Activated CD8-positive, alpha-beta memory T cell treated with anti-CD3 and anti-CD28 coated beads, Interleukin-2, amount 50 U/mL, for 24 hours (primary cell): ENCODE results near the gene CHST12.
"Not testable (repeated sequence)": the region's sequence is repeated elsewhere in the genome, so short reads cannot be mapped to it uniquely, and the experiment has no call there.

ENCODE experiments used
- DNase-seq: peaks from one replicate; pipeline ENCODE4 v3.0.0-alpha.2; 2020; ENCODE audit errors: extremely low read depth

CHST12 gene

GRCh38 chr7:2460641-2461040 is 57.2 kb downstream of the CHST12 start:
- DNase-seq = no peak

DNA sequence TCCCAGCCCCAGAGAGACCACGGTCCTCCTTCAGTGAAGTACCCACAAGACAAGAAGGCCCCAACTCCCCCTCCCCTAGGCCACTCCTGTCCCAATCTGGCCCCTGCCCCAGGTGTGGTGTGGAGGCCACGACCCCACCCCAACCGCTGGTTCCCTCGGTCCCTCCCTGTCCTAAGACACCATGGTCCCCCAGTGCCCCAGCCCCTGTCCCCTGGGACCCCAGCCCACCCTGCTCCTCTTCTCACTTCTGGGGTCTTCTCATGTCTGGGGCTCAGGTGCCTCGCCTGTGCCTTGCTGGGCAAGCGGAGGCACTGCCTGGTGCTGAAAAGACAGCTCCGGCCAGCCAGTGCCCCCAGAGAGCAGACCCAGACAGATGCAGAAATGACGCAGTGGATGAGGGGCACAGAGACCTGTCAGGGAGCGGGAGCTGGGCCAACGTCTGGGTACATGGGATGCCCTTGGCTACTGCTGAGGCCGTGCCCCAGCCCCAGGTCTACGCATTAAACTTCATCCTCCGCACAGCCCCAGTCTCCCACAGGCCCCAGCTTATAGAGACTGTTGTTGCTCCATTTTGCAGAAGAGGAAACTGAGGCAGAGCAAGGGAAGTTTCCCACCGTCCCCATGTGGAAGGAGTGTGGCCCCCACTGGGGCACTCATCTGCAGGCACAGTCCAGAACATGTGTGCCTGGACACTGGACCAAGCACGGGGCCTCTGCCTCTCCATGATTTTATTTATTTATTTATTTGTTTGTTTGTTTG is 58.0 kb downstream of the CHST12 start:
- no peak for DNase-seq

DNA sequence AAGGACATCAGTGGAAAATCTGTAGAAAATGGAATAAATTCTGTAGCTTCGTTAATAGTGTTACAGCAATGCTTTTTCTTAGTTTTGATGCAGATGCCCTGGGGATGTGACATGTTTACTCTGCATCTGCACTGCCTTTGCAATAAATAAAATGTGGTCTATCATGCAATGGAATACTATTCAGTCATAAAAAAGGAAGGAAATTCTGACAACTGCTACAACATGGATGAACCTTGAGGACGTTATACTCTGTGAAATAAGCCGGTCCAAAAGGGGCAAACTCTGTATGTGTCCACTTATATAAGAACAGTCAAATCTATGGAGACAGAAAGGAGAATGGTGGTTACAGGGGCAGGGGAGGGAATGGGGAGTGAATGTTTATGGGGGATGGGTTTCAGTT is 59.3 kb downstream of the CHST12 start:
- DNase-seq = no peak

- DNase-seq = no peak
Measured at GRCh38 chr7:2465928-2466327, 62.5 kb downstream of the CHST12 start.

DNA sequence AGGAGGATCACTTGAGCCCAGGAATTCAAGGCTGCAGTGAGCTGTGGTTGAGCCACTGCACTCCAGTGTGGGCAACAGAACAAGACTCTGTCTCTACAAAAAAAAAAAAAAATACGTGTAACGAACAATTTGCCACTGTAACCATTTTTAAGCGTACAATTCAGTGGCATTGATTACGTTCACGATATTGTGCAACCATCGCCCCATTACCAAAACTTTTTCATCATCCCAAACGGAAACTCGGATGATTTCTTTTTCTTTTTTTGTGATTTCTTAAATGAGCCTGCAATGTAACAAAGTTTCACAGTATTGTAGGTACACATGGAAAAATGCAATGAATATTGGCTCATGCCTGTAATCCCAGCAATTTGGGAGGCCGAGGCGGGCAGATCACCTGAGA is 63.3 kb downstream of the CHST12 start:
- DNase-seq = no peak

DNA sequence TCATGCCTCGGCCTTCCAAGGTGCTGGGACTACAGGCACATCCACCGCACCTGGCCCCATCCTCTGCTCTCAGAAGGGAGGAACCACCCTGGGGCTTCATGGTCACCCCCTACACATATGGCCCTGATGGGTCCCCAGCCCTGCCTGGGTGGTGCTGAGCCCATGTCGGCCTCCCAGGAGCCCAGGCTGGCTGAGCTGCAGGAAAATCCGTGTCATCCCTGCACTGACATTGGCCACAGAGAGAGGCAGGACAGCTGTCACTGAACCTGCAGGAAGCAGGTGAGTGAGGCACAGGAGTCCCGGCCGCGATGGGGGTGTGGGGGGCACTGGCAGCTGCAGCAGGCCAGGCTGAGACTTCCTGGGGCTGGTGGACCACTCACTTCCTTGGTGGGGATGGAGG is 64.8 kb downstream of the CHST12 start:
- no peak for DNase-seq

- DNase-seq = not testable (repeated sequence)
Measured at GRCh38 chr7:2469460-2470203, 66.2 kb downstream of the CHST12 start.

GRCh38 chr7:2470204-2471021 is 67.0 kb downstream of the CHST12 start:
- no peak for DNase-seq

- DNase-seq = no peak
Measured at GRCh38 chr7:2471022-2471329, 67.6 kb downstream of the CHST12 start.

DNA sequence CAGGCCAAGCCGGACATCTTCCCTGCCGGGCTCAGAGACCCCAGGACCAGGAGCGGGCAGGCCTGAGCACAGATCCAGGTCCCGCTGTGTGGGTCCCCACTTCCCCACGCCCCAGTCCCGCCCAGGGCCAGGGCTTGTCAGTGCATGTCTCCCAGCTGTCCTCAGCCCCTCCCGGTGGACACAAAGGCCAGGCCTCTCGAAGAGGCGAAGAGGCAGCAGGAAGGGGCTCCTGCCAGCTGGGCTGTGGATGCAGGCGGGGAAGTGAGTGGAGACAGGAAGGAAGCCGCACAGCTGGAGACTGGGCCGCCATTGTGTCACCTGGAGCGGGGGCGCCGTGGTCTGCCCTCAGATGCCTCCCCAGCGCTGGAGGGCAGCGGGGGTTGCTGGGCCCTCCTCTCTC is 68.0 kb downstream of the CHST12 start:
- DNase-seq = no peak

GRCh38 chr7:2472739-2473138 is 69.3 kb downstream of the CHST12 start:
- DNase-seq = no peak

- DNase-seq = no peak
Measured at GRCh38 chr7:2473496-2474180, 70.2 kb downstream of the CHST12 start.

DNA sequence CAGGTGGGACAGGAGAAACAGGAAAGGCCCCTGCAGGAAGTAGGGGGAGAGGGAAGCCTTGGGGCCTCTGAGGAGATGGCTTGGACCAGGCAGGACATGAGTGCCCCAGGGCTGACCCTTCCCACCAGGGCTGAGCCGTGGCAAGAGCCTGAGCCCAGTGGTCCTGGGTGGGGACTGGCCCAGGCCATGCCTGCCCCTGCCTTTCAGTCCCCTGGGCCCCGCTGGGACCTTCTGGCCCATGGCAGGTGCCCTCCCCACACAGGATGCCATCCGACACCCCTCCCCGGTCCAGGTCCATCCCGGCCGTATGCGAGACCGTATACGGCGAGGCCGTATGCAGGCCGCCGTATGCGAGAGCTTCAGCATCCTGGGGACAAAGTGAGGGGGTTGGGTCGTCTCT is 70.8 kb downstream of the CHST12 start:
- no peak for DNase-seq

- DNase-seq = no peak
Measured at GRCh38 chr7:2474813-2475677, 71.6 kb downstream of the CHST12 start.

DNA sequence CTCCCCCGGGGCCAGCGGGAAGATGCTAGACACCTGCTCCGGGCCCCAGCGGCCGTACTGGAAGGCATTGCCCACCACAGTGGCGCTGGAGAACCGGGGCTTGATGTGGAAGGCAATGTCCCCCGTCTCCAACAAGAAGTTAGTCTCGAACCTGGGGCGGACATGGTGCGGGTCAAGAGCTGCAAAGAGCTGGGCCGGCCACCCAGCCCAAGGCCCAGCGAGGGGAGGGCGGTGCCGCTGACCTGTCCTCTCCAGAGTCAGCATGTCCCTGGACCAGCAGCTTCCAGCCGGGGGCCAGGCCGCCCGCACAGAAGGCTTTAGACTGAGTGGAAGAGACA is 72.2 kb downstream of the CHST12 start:
- no peak for DNase-seq

- DNase-seq = no peak
Measured at GRCh38 chr7:2476298-2476697, 72.9 kb downstream of the CHST12 start, which contains the start of gene GRIFIN. Gene GRIFIN, minus strand, starts transcription at chr7:2476398. Its CDS starts 15 bp downstream, at chr7:2476383.

DNA sequence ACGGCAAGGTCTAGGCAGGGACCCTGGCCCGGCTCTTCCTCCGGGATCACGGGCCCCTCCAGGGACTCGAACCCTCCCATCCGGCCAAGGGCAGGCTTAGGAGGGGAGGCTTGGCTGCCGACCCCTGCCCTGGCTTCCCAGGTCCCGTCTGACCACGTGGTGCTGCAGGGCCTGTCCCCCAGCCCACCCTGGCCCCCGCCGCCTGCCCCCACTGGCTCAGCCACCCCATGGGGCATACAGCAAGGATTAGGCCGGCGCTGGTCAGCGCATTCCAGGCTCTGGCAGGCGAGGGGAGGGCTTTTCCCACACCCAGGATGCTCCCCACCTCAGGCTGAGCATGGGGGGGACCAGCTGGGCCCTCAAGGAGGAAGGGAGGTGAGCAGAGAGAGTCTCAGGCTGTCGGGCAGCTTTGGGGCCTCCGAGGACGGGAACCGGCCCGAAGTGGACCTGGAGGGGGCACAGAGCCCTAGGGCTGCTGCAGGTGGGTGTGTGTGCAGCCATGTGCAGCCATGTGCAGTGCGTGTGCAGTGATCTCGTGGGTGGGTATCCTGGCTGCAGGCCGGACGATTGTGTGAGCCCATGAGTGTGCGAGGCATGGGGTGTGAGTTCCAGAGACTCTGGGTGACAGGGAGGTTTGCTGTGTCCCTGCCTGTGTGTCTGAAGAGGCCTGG is 73.5 kb downstream of the CHST12 start:
- no peak for DNase-seq

DNA sequence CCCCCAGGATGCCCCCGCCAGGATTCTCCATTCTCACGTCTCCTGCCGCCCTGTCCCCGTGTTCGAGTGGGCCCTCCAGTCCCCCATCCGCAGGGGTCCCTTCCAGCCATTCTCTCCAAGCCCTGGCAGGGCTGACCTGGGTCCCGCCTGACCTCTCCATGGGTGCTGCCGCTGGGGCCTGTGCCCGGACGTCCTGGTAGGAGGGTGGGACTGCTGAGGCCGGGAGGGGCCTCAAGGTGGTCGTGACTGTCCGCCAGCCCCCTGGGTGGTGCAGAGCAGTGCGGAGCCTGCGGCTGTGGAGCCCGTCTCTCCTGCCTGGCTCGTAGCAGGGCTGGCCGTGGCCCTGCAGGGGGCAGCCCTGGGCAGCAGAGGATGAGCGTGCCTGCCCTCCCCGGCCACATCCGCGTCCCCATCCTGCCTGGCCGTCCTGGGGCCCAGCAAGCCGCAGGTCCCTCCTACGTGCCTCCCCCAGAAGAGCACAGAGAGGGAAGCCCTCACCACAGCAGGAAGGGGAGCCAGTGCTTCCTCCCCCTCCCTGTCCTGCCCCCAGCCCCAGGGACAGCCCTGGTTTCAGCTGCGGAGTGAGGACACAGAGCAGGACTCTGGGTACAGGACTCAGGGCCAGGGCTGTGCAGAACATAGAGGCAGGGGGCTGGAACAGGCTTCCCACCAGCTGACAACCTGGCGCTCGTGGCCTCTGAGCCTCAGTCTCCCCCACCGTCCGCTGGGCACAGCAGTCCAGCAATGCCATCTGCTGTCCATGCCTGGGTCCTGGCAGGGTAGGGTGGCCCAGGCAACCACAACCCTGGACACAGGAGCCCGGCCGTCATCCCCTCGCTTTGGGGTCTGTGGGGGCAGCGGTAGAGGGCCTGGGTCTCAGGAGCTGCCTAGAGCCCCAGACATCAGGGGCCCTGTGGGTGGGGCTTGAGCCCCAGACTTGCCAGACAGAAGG is 74.3 kb downstream of the CHST12 start:
- DNase-seq = no peak

- no peak for DNase-seq
Measured at GRCh38 chr7:2478399-2478785, 75.0 kb downstream of the CHST12 start.
